Activated CD8-positive, alpha-beta memory T cell treated with anti-CD3 and anti-CD28 coated beads for 4 hours (primary cell): Measurements from ENCODE around the gene MAST4.

Experiments used
- DNase-seq, 2 donors: peaks; one replicate each; pipeline ENCODE4 v3.0.0-alpha.2; 2020; ENCODE audit warnings: low read depth in 2 of 2

The MAST4 gene

DNA sequence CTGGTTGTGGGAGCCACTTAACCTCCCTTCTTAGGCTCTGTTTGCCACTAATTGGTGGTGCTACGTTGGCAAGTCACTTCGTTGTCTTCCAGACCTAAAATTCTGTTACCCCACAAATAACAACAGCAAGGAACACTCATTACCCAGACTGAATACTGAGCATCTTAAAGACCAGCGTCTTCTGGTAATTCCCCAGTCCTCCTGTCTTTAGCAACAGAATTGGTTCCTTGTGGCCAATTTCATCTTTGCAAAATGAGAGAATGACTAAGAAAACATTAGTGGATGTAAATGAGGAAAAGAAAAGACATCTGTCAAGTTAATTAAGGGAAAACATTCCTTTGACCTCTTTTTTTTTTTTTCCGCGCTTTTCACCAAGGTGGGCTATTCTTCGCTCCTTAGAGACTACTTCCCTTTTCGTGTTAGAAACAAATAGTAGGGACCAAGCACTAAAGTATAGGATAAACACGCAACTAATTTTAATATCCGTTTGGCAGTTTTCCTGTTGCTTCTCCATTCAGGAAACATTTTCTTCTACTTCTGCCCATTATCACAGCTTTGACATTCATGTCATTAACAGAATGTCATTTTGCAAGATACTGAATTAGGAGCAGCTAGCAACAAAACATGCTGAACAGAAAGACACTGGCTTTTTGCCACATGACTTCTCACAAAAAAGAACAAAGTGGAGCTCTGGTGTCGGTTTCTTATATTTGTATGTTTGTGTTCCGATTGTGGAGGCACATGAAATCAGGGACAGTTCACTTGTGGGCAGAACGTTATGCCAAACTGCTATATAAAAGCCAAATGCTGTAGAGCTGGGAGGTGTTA is 446.2 kb downstream of the MAST4 start:
- DNase-seq: no peak

- DNase-seq: no peak
These were observed 447.8 kb downstream of the MAST4 start for GRCh38 chr5:67043796-67044511.

DNA sequence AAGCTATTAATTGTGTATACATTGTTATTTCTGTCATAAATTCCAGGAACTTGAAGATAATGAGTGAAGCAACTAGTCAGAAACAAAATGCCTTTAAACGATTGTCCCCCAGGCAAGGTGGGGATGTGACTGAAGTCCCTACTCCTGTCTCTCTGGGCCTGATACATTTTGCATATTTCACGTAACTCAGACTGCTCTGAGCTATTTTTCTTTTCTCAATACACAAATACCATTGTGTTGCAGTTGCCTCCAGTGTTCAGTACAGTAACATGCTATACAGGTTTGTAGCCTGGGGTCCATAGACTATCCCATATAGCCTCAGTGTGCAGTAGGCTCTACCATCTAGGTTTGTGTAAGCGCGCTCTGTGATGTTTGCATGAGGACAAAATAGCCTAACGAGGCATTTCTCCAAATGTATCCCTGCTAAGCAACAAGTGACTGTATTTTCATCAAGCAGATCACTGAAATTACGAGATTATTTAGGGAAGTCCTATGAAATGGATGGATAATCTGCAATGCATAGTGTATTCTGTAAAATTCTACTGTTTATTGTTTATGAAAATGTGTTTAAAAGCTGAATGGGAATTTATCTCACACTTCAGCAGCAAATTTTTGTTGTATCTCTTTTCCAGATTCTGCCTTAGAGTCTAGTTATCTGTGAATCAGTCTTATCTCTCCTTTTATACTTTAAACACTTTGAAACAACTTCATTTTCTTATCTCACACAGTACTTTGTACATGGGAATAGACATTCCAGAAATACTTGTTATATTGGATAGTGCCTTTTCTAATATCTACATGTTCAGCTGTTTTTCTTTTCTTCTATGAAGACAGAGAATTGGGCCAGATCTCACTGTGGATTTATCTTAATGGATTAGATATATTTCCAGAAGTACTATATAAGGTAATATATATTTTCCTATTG is 449.9 kb downstream of the MAST4 start:
- DNase-seq: no peak

DNA sequence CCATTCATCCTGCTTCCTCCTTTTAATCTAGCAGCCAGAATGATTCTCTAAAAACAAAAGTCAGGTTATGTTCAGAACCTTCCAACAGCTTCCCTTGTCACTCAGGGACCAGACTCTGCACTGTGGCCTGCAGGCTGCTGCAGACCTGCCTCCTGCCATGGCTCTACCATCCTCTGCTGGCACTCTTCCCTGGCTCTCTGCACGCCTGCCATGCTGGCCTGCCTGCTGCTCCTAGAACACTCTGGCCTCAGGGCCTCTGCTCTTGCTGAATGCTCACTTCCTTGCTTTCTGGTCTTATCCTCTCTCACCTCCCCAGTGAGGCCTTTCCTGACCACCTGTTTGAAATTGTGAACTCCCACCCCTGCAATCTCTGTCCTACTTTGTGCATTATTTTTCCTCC is 451.0 kb downstream of the MAST4 start:
- DNase-seq: no peak

DNA sequence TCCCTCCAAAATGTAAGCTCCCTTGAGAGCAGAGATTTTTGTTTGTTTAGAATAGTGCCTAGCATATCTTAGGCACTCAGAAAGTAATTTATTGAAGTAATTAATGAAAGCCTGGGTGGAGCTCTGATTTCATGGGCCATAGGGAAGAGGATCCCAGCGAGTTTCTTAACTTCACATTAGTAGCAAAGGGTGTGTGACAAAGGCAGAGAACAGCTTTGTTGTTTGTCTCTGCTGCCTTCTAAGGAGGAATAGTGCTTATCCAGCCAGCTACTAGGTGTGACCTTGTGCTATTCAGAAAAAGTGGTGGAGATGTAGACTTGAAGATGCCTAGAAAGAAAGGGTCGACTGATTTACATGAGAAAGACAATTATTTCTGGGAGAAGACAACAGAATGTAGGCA is 451.4 kb downstream of the MAST4 start:
- no peak for DNase-seq

GRCh38 chr5:67050125-67050524 is 453.9 kb downstream of the MAST4 start:
- DNase-seq: no peak

- DNase-seq: no peak
These were observed 454.4 kb downstream of the MAST4 start for GRCh38 chr5:67050635-67051034.

DNA sequence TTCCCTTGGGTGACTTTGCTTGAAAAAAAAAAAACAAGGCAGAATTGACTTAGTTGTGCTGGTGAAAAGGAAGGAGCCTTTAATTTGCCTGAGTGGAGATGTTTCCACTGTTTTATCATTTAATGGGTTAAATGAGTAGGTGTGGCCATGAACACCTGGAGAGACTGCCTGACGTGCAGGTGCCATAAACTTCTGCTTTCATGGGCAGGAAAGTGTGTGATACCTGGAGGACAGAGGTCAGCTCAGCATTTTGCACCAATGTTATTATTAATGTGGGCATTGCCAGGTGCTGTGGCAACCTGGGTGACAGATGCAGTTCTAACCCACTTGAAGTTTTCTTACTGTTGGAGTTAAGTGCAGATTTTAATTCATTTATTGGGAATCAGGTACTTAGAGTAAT is 455.0 kb downstream of the MAST4 start:
- DNase-seq: no peak

DNA sequence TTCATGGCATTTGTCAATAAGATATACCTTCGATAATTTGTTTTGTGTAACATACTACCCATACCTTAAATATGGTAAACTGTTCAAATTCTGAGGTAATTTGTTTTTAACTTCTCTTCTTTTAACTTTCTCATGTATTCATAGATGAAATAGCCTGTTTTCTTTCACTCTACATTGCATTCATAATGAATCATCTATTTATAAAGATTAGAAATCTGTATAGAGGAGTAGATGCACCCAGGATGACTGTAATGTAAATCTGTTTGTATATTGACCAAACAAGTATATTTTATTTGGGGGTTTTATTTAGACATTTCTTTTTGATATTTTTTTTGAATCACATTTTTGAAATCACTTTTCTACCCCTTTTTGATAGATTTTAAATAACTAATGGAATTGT is 455.8 kb downstream of the MAST4 start:
- no peak for DNase-seq

DNA sequence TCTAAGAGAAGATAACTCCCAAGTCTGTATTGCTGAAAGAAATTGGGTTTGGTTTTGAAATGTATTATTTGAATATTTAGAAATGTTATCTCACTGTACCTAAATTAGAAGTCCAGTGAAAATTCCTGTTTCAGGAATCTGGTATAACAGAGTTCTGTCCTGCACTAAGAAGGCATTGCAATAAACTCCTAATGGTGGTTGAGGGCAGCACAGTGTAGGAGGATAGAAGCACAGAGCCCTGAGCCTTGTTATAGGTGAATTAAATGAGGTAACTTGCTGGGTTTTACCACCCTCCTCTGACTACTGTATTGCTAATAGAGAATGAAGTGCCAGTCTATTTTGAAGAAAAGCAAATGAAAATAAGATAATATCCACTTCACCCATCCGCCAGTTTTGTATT is 457.0 kb downstream of the MAST4 start:
- no peak for DNase-seq

DNA sequence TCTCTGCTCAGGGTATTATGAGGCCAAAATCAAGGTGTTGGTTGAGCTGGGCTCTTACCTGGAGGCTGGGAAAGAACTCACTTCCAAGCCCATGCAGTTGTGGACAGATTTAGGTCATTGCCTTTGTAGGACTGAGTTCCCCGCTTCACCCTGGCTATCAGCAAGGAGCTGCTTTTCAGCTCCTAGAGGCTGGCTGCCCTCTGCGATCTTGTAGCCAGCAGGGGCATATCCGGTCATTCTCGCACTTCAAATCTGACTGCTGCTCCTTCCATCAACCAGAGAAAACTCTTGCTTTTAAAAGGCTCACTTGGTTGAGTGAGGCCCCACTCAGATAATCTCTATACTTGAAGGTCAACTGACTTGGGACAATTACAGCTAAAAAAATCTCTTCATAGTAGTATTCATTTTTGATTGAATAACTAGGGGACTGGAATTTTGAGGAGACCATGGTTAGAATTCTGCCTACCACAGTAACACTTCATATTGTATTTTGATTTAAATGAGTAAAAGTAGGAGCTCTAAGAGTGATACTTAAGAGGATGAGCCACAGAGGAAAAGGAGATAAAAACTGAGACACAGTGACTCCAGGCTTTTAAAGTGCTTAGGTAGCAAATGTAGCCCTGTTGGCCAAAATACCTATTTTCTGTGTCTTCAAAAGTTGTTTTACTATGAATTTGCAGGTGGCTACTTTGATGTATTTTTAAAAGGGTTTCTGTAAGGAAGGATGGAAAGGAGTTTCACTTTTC is 463.0 kb downstream of the MAST4 start:
- DNase-seq: no peak

DNA sequence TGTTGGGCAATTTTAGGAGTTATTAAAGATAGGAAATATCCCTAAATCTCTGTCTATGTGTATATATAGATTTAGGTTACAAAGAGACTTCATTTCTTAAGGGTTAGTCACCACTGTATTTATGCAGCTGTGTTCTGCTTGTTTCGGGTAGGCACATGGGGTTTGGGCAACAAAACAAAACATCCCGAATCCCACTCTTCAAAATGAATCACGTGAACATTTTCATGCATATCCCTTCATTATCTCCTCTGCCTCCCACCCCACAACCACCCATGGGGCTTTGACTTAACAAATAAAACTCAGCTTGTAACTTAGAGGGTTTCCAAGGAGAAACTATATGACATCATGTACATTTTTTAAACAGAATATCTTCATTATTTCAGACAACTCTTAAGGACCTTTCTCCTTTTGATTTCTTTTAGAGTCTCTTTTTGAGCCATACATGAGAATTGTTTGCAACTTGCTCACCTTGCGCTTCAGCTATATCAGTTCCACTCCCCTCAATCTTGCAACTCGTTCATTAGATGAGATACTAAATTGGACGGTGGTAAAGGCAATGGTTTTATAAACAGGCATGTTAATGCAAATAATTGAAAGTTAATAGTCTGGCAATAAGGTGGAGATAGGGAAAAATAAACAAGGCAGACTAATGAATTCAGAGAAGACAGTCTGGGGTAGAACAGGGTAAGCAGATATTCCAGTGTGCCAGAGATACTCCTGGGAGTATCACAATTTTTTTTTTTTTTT is 463.7 kb downstream of the MAST4 start:
- no peak for DNase-seq

- no peak for DNase-seq
These were observed 465.3 kb downstream of the MAST4 start for GRCh38 chr5:67061511-67061910.

DNA sequence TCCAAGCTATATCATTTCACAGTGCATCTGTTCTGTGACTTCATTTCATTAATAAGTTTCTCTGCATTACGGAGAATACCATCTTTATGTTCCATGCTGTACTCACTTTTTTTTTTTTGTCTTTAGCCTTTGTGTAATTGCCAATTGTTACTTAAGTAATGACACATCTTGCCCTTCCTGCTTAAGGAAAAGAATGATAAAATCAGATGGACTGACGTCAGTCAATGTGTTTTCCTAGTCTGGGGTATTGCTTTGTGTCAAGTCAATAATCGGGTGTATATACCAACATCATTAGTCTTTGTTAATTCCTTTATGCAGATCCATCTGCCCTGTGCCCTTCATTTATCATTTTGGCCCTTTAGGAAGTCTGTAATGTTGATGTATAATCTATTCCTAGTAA is 466.9 kb downstream of the MAST4 start:
- no peak for DNase-seq

GRCh38 chr5:67063791-67064190 is 467.6 kb downstream of the MAST4 start:
- DNase-seq: no peak

DNA sequence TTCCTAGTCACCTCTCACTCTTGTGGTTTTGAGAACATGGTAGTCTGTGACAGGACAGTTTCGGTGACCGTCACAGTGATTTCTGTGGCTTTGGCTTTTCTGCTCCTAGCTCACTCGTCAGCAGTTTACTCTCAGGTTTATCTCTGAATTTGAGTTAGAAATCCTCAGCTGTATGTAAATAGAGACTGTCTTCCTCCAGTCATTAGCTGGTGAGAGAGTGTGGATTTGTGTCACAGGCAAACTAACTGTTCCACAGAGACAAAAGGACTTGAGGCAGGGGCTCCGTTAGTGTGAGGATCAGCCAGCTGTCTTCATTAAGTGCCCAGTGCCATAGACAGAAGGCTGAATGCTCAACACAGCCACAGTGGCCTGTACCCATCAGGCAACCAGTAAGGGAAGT is 469.0 kb downstream of the MAST4 start:
- DNase-seq: no peak

DNA sequence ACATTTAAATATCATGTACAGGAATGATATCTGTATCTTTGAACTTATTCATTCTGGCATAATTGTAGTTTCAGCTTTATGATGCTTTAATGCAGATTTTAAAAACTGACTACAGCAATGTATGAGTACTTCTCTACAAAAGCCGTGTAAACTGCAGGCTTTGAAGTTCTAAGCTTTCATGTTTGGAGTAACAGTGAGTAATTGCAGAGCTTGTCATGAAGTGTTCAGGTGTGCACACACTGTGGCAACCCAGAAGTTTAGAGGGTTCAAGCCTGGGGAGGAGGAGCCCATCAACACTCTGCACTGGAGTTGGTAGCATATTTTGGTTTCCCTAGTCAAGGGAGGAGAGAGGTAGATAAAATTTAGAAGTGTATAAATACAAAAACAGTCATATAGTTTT is 469.5 kb downstream of the MAST4 start:
- no peak for DNase-seq

DNA sequence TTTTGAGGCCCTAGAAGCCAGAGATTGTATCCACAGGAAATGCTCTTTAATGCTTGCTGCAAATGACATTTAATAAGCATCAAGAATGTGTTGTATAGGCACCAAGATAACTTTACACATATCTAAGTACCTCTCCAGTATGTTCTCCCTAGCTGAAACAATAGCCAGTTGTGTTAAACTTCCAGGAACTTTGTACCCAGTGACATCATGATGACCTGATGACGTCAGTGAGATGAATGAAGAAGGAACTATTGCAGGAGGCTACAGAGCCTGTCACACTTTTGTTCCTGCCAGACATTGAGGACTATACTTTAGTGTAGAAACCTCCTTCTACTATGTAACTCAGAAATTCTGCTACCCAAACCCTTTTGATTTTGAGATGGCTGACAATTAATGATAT is 470.6 kb downstream of the MAST4 start:
- DNase-seq: no peak

DNA sequence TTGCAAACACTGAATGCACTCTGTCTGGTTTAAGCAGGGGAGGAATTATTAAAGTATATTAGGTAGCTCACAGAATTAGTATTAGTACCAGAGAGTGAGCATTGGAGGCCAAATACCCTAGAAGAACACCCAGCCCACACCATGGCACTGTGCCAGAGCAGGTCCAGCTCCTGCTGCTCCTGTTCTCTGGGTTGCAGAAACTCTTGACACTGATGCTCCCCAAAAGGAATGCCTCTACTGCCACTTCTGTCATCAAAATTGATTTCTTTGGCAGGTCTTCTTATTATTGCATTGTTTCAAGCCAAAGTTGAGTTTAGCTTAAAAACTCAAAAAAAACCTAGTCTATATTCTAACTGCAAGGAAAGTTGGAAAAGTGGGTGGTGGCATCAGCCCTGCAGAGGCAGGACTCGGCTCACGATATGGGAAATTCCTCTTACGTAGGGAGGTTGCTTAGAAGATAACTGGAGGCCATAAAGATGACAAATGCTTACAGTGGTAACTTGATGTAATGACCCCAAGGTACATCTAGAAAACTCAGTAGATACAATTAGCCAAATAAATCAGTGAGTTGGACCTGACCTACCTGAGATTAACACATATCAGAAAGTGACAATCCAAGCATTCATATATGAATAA is 477.0 kb downstream of the MAST4 start:
- DNase-seq: no peak

- DNase-seq: no peak
These were observed 481.1 kb downstream of the MAST4 start for GRCh38 chr5:67077296-67077695.
